SU-DHL-6 (cell line): ENCODE measurements around the gene ACTL10.

Experiments
- CTCF ChIP-seq: fragments of 200-600 bp; sonication (generic); IDR thresholded peaks from one replicate; pipeline ENCODE4 v1.5.1; 2017; ENCODE audit warnings: antibody characterized with exemption, mild to moderate bottlenecking, low read length, moderate library complexity; ENCODE audit not compliant: insufficient read depth, poor library complexity, severe bottlenecking
- EZH2phosphoT487 ChIP-seq: fragments of 200-600 bp; sonication (generic), shearing (Covaris generic); conservative IDR thresholded peaks from 2 replicates; pipeline ENCODE4 v1.6.1; 2018; ENCODE audit warnings: mild to moderate bottlenecking, antibody characterized with exemption, low read length, moderate library complexity, mixed read lengths

GRCh38 chr20:33669873-33670640, 3.3 kb downstream of the ACTL10 start:
- TF ChIP-seq CTCF = no peak
- TF ChIP-seq EZH2phosphoT487 = no peak
